Activated CD8-positive, alpha-beta memory T cell treated with anti-CD3 and anti-CD28 coated beads, Interleukin-2, amount 10 ng/mL, durations not matched to agents 7 days and 5 days (primary cell): Measurements from ENCODE around the gene PDRG1. TPM values are rescaled to one million over a fixed set of nuclear protein-coding genes. Genes with fewer than 3 reads are reported as not detected.

Experiments
- ATAC-seq: fragments of 150-1000 bp; cut with Tn5 transposase; one replicate; pipeline ENCODE4 v1.10.0; 2021; ENCODE audit warnings: moderate library complexity
- CTCF ChIA-PET: fragments of 350-600 bp; sonication (Branson Sonifier 250); formaldehyde crosslinking; loops from one replicate; lab custom pipeline; 2021; ENCODE audit warnings: antibody characterized with exemption; lab: Charles Lee
- DNase-seq: peaks from one replicate; pipeline ENCODE4 v3.0.0-alpha.2; 2020
- H3K27ac Mint-ChIP-seq: one replicate; pipeline ENCODE4 v1.8.0; 2021; ENCODE audit warnings: mild to moderate bottlenecking, mixed read lengths
- H3K27me3 Mint-ChIP-seq: one replicate; pipeline ENCODE4 v1.8.0; 2021; ENCODE audit warnings: mixed read lengths
- H3K36me3 Mint-ChIP-seq: one replicate; pipeline ENCODE4 v1.8.0; 2021; ENCODE audit warnings: mild to moderate bottlenecking, mixed read lengths
- H3K4me1 Mint-ChIP-seq: one replicate; pipeline ENCODE4 v1.8.0; 2021; ENCODE audit warnings: mixed read lengths
- H3K4me3 Mint-ChIP-seq: one replicate; pipeline ENCODE4 v1.8.0; 2021; ENCODE audit warnings: mild to moderate bottlenecking, moderate library complexity, mixed read lengths
- H3K9me3 Mint-ChIP-seq: one replicate; pipeline ENCODE4 v1.8.0; 2022; ENCODE audit warnings: low read depth, mixed read lengths
- total RNA-seq, 2 experiments: library from RNA; stranded (reverse); gene quantifications; one replicate each; pipeline ENCODE4 v1.2.3, GENCODE V29; 2021

The PDRG1 gene
- total RNA-seq, 2 experiments from 2014 or later, result 14.9 to 15.6 TPM

DNA sequence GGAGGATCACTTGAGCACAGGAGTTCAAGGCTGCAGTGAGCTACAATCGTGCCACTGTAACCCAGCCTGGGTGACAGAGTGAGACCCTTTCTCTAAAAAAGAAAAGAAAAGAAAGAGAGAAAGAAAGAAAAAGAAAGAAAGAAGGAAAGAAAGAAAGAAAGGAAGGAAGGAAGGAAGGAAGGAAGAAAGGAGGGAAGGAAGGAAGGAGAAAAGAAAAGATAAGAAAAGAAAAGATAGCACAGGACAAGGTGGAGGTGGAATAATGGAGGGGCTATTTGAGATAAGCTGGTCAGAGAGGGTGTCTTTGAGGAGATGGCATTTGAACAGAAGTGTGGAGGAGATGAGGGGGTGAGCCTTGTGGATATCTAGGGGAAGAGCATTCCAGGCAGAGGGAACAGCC is 2.7 kb upstream of the PDRG1 start:
- Mint-ChIP-seq H3K4me1 (peaks cover 23% of the 10 kb centered on the region), H3K36me3 (peaks cover 7% of the 10 kb centered on the region), H3K4me3 (no peak overlapping the region), H3K9me3 (no peaks in the 10 kb centered on the region), H3K27me3 (peaks cover 21% of the 10 kb centered on the region), H3K27ac (no peak overlapping the region)
- ATAC-seq (no peak), DNase-seq (no peak)
- CTCF ChIA-PET, result interaction anchor here (0.6 to 1.0 kb wide), 2 partner anchors 13 to 102 kb away, joined by 3 to 5 read pairs; no protein-coding TSS in a partner anchor

DNA sequence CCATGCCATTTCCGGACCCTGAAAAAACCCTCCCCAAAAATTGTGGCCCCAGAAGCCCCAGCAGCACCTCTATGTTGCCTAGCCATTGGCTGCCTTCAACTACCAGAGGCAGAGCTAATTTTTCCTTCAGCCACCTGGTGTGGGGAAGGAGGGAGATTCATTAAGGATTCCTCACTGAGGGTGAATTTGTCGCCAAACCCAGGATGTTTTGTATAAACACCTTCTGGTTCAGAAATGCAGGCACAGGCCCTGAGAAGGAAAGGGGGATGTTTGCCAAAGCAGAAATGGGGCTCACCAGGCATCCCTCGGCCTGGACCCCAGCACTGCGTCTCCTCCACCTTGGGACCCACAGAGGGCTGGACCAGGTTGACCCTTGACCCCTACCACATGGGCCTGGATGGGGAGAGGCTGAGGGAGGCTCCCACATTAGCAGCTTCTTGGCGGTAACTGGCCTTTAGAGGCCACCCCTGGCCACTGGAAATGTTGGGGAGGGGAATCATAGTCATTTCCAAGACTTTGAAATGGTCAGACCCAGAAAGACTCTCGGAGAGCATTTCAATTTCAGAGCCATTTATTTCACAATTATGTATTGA is 1.8 kb upstream of the PDRG1 start:
- Mint-ChIP-seq H3K36me3 (peaks cover 12% of the 10 kb centered on the region), H3K9me3 (no peaks in the 10 kb centered on the region), H3K4me1 (peaks cover 25% of the 10 kb centered on the region), H3K4me3 (no peak overlapping the region), H3K27ac (no peak overlapping the region), H3K27me3 (peaks cover 16% of the 10 kb centered on the region)
- CTCF ChIA-PET, result interaction anchor here (1.2 to 4.5 kb wide), 6 partner anchors 21 to 131 kb away, joined by 3 to 107 read pairs (median 13); no protein-coding TSS in a partner anchor
- DNase-seq (no peak), ATAC-seq (no peak)

DNA sequence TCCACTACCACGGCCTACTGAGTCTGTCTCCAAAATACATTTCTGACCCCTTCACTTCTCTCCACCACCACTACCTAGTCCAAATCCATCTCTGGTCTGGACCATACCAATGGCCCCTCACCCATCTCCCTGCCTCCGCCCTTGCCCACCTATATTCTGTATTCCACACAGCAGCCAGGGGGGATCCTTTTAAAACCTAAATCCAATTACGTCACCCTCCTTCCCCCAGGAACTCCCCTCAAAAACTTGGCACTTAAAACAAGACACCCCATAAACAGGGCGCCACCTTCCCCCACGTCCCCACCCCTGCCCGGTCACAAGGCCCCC is 680 bp downstream of the PDRG1 start:
- Mint-ChIP-seq H3K4me3 (peak overlapping the region; percentile 90), H3K27ac (peak overlapping the region; percentile 93), H3K4me1 (peaks cover 25% of the 10 kb centered on the region), H3K27me3 (peaks cover 6% of the 10 kb centered on the region), H3K9me3 (no peaks in the 10 kb centered on the region), H3K36me3 (peaks cover 27% of the 10 kb centered on the region)
- ATAC-seq (no peak), DNase-seq (no peak)
- CTCF ChIA-PET, result interaction anchor here (0.5 to 4.5 kb wide), 18 partner anchors 9 to 338 kb away, joined by 3 to 107 read pairs (median 5); partner anchors contain the start of gene XKR7

GRCh38 chr20:31949877-31950646 is 1.8 kb downstream of the PDRG1 start:
- Mint-ChIP-seq H3K4me3 (peak overlapping the region; percentile 90), H3K4me1 (peaks cover 25% of the 10 kb centered on the region), H3K9me3 (no peaks in the 10 kb centered on the region), H3K27me3 (peaks cover 2% of the 10 kb centered on the region), H3K27ac (peak overlapping the region; percentile 93), H3K36me3 (peaks cover 32% of the 10 kb centered on the region)
- DNase-seq, result no peak
- ATAC-seq, result no peak
- CTCF ChIA-PET, result interaction anchor here (0.6 to 4.5 kb wide), 7 partner anchors 8 to 127 kb away, joined by 3 to 107 read pairs (median 9); partner anchors contain the start of gene XKR7

- no peak for ATAC-seq
These were observed 3.8 kb downstream of the PDRG1 start for GRCh38 chr20:31948008-31948407.

GRCh38 chr20:31945785-31946184 is 6.1 kb downstream of the PDRG1 start:
- ATAC-seq (no peak), DNase-seq (no peak)
- no peaks in the 10 kb centered on the region for H3K9me3 Mint-ChIP-seq
- peaks cover 15% of the 10 kb centered on the region for H3K4me1 Mint-ChIP-seq
- H3K36me3 Mint-ChIP-seq, result peaks cover 32% of the 10 kb centered on the region
- no peaks in the 10 kb centered on the region for H3K27me3 Mint-ChIP-seq
- CTCF ChIA-PET, result no interaction called here
- H3K27ac Mint-ChIP-seq, result no peak overlapping the region
- no peak overlapping the region for H3K4me3 Mint-ChIP-seq

More at GRCh38 chr20:31948008-31948407, 3.8 kb downstream of the PDRG1 start:
- peaks cover 32% of the 10 kb centered on the region for H3K36me3 Mint-ChIP-seq
- CTCF ChIA-PET, result interaction anchor here (1.3 to 1.5 kb wide), 3 partner anchors 15 to 125 kb away, joined by 4 to 5 read pairs (median 4); no protein-coding TSS in a partner anchor
- no peaks in the 10 kb centered on the region for H3K27me3 Mint-ChIP-seq
- H3K4me1 Mint-ChIP-seq, result peaks cover 25% of the 10 kb centered on the region
- no peak for DNase-seq
- no peak overlapping the region for H3K27ac Mint-ChIP-seq
- H3K4me3 Mint-ChIP-seq, result no peak overlapping the region
- no peaks in the 10 kb centered on the region for H3K9me3 Mint-ChIP-seq

DNA sequence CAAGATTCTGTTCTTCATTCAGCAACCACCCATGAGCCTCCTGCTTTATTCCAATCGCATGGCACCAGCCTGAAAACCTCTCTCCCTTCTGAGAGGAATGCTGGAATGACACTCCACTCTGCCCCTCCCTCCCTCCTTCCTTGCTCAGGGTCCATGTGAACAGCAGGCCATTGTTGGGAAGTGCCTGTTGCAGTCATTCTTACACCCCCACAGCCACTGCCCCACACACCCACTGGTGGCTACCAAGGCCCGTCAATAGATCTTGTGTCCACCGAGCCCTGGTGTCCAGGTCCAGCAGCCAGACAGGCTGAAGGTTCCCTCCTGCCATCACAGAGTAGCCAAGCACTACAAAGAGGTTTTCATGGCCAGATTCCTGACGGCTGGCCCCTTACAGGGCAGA is 6.5 kb downstream of the PDRG1 start:
- DNase-seq (no peak), ATAC-seq (no peak)
- Mint-ChIP-seq H3K27me3 (no peaks in the 10 kb centered on the region), H3K27ac (no peak overlapping the region), H3K4me3 (no peak overlapping the region), H3K9me3 (no peaks in the 10 kb centered on the region), H3K4me1 (peaks cover 11% of the 10 kb centered on the region), H3K36me3 (peaks cover 32% of the 10 kb centered on the region)
- CTCF ChIA-PET, result interaction anchor here (1.7 kb wide), 1 partner anchor 93 kb away, joined by 5 read pairs; no protein-coding TSS in a partner anchor

- Mint-ChIP-seq H3K27me3 (no peaks in the 10 kb centered on the region), H3K36me3 (peaks cover 14% of the 10 kb centered on the region)
- no peak for DNase-seq
These were observed 8.8 kb downstream of the PDRG1 start for GRCh38 chr20:31943052-31943471.

DNA sequence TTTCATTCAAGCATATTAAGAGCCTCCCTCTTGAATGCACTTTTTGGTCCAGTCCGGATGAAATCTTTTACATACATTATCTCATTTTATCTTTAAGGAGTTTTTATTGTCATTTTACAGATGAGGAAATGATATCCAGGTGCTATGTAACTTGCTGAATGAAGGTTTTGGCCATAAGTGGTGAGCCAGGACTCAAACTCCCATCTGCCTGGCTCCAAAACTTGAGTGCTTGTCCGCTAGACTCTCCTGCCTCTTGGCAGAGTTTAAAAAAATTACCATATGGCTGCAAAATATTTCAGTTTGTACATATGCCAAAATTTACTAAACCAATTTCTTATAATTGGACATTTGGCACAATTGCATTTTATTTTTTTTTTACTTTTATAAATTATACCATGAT is 12.2 kb downstream of the PDRG1 start:
- CTCF ChIA-PET, result interaction anchor here (1.0 kb wide), 1 partner anchor 87 kb away, joined by 3 read pairs; no protein-coding TSS in a partner anchor
- H3K27me3 Mint-ChIP-seq, result no peaks in the 10 kb centered on the region
- H3K4me3 Mint-ChIP-seq, result no peak overlapping the region
- H3K27ac Mint-ChIP-seq, result no peak overlapping the region
- ATAC-seq, result no peak
- H3K4me1 Mint-ChIP-seq, result no peaks in the 10 kb centered on the region
- DNase-seq, result no peak
- no peaks in the 10 kb centered on the region for H3K36me3 Mint-ChIP-seq
- no peaks in the 10 kb centered on the region for H3K9me3 Mint-ChIP-seq

More at GRCh38 chr20:31943052-31943471, 8.8 kb downstream of the PDRG1 start:
- Mint-ChIP-seq H3K4me1 (no peaks in the 10 kb centered on the region), H3K27ac (no peak overlapping the region), H3K9me3 (no peaks in the 10 kb centered on the region), H3K4me3 (no peak overlapping the region)
- CTCF ChIA-PET, result interaction anchor here (2.1 kb wide), 1 partner anchor 119 kb away, joined by 4 read pairs; no protein-coding TSS in a partner anchor
- ATAC-seq, result no peak

DNA sequence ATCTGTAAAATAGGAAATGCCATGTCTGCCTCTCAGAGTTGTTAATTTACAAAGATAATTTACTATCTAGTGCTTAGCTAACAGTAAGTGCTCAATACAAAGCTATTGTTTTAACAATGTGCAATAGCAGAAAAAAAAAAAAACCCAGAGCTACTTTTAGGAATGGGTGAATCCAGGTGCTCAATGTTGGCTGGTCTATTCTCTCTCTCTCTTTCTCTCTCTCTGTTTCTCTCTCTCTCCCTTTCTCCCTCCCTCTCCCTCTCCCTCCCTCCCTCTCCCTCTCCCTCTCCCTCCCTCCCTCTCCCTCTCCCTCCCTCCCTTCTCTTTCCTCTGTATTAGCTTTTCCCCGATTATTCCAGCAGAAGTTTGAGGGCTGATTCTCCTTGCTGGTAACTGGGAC is 14.0 kb downstream of the PDRG1 start:
- no peak overlapping the region for H3K27ac Mint-ChIP-seq
- no peak for DNase-seq
- CTCF ChIA-PET, result no interaction called here
- ATAC-seq, result no peak
- no peaks in the 10 kb centered on the region for H3K27me3 Mint-ChIP-seq
- H3K4me3 Mint-ChIP-seq, result no peak overlapping the region
- H3K9me3 Mint-ChIP-seq, result no peaks in the 10 kb centered on the region
- H3K4me1 Mint-ChIP-seq, result no peaks in the 10 kb centered on the region
- no peaks in the 10 kb centered on the region for H3K36me3 Mint-ChIP-seq

DNA sequence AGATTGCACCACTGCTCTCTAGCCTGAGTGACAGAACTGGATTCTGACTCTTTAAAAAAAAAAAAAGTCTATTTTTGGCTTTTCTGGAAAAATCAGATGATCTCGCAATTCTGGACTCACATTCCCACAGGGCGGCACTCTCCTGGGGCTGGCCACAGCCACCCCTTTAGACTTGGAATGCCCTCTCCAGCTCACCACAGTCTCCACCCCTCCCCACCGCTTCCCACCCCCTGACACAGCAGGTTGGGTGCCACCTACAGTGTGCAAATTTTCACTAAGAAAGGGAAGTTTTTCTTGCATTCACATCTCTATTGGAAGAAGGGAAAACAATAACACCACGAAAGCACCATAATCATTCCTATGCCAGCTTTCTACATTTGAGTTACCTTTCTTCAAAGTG is 15.4 kb downstream of the PDRG1 start:
- ATAC-seq (no peak), DNase-seq (no peak)
- peaks cover 1% of the 10 kb centered on the region for H3K27me3 Mint-ChIP-seq
- no peaks in the 10 kb centered on the region for H3K4me1 Mint-ChIP-seq
- CTCF ChIA-PET, result interaction anchor here (0.9 to 1.4 kb wide), 2 partner anchors 16 to 17 kb away, joined by 3 to 5 read pairs; partner anchors contain the start of gene PDRG1
- no peaks in the 10 kb centered on the region for H3K9me3 Mint-ChIP-seq
- no peaks in the 10 kb centered on the region for H3K36me3 Mint-ChIP-seq
- H3K27ac Mint-ChIP-seq, result no peak overlapping the region
- no peak overlapping the region for H3K4me3 Mint-ChIP-seq

GRCh38 chr20:31934968-31935764 is 16.7 kb downstream of the PDRG1 start:
- DNase-seq (no peak), ATAC-seq (no peak)
- Mint-ChIP-seq H3K36me3 (no peaks in the 10 kb centered on the region), H3K27me3 (peaks cover 10% of the 10 kb centered on the region), H3K9me3 (no peaks in the 10 kb centered on the region), H3K4me3 (no peak overlapping the region), H3K4me1 (no peaks in the 10 kb centered on the region), H3K27ac (no peak overlapping the region)
- CTCF ChIA-PET, result interaction anchor here (1.2 to 1.4 kb wide), 2 partner anchors 16 to 17 kb away, joined by 3 read pairs; partner anchors contain the start of gene PDRG1

- ATAC-seq (no peak), DNase-seq (no peak)
- Mint-ChIP-seq H3K27me3 (peaks cover 10% of the 10 kb centered on the region), H3K4me1 (no peaks in the 10 kb centered on the region), H3K9me3 (no peaks in the 10 kb centered on the region), H3K4me3 (no peak overlapping the region), H3K27ac (no peak overlapping the region), H3K36me3 (no peaks in the 10 kb centered on the region)
- CTCF ChIA-PET, result interaction anchor here (1.2 kb wide), 1 partner anchor 17 kb away, joined by 3 read pairs; the partner anchor contains the start of gene PDRG1
These were observed 17.4 kb downstream of the PDRG1 start for GRCh38 chr20:31934491-31934890.
